HG02840 (cell line): ENCODE results near the gene CD96.
"Not testable (repeated sequence)": the region's sequence is repeated elsewhere in the genome, so short reads cannot be mapped to it uniquely, and the experiment has no call there.

Source experiments
- ATAC-seq: cut with Tn5 transposase; IDR thresholded peaks from one replicate; pipeline ENCODE4 v1.9.1; 2021; ENCODE audit warnings: mild to moderate bottlenecking, moderate library complexity, moderate number of reproducible peaks; ENCODE audit not compliant: unreplicated experiment, low FRiP score

Gene CD96

DNA sequence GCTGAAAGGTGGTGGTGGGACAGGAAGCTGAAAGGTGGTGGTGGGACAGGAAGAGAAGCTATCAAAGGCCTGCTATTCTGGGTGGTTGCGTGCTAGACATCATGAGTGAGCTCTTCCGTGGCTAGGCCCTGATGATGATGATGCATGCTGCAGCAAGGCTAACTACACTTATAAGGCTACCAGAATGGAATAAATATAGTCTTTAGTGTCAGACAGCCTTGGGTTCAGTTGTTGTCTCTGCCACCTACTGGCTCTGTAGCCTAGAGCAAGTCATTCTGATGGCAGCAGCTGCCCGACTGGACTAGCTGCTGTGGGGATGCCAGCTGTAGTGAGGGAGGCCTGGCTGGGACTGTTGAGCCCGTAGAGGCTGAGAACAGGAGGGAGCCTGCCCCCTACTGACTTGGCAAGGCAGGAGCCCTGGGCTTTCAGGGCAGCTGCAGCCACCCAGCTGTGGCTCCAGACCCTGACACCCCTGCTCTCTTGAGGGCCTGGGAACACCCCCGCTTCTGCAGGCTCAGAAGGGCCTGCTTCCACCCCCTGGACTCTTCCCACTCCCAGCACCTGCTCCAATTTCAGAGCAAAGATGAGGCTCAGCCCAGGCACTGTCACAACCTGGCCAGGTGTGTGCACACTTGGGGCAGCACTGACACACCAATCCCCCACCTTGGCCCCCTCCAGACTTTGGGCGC, 74.6 kb downstream of the CD96 start:
- peak; percentile 67 for ATAC-seq

DNA sequence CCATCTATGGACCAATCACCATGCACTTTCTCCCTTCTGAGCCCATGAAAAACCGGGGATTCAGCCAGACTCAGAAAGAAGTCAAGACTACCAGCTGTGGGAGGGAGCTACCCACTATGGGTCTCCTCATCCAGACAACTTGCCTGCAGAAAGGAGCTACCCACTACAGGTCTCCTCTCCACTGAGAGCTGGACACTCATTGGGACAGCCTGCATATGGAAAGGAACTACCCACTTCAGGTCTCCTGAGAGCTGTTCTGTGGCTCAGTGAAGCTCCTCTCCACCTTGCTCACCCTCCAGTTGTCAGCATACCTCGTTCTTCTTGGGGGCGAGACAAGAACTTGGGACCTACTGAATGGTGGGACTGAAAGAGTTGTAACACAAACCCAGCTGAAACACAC, 75.4 kb downstream of the CD96 start:
- no peak for ATAC-seq

DNA sequence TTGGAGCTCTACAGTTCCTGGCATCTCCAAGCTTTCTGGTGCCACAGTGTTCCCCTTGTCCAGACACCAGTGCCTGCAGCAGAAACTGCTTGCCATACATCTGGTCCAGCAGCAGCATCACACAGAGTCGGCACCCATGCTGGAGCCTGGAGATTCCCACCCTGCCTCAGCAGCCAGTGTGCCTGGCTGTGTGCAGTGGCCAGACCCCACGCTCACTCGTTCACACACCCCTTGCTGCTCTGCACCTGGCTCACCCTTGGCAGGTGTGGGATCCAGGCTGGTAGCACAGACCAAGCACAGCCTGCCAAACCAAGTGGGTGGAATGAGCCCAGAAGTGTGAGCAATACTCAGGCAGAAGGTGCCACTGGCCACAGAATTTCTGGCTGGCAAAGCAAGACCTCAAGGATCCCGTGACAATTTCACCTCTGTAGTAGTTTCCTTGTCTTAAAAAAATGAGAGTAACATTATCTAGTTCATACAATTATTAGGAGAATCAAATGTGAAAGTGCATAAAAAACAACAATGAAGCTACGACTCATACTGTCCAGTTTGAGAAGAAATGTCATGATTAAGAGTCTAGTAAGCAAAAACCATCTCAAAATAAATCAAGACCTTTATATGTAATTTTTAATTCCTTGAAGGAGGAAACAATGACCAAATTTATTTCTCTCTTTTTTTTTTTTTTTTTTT, 76.1 kb downstream of the CD96 start:
- no peak for ATAC-seq

DNA sequence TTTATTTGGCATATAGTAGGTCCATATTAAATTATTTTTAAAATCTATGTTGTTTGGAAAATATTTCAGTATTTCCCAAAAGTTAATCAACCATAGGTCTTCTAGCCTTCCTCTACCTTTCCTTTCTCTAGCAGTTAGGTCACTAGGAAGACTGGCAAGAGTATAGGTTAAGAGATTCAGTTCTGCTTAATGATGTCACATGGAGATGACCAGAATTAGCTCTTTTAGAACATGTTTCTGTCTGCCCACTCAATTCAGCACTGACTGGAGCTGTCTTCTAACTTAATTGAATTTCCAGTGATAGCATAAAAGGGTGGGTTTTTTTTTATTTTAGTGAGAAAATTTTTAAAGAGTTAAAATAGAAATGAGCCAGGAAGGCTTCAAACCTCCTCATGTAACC, 76.9 kb downstream of the CD96 start:
- no peak for ATAC-seq

DNA sequence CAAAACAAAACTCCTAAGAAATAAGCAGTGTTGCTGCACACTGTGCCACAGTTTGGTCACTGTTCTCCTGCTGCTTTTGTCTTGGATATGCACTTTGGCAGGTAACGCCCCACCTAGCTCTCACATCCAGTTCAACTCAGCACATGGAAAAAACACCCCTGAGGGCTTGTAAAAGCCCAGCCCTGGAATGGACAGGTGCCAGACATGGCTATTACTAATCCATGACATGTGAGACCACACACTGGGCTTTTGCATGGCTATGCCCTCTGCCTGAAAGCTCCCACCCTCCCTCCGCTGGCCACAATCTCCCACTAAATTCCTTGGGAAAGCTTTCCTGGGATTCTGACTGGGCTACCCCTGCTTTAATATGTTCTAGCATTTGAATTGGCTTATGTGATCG, 77.8 kb downstream of the CD96 start:
- no peak for ATAC-seq

DNA sequence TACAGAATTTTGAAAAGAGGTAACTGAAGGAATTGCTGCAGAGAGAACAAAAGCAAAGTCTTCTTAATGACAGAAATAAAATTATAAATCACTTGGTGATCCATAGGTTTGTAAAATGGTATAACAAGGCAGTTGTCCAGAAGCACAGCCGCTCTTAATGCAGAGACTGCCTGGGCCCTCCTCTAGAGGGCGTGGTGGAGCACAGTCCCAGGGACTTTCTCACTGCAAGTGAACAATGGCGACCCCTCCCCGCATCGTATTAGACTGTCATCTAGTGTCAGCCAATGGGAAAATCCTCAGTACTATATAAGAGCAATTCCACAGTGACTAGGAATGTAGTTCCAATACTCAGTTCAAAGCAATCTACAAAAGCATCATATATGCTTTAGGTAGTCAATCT, 79.5 kb downstream of the CD96 start:
- no peak for ATAC-seq

DNA sequence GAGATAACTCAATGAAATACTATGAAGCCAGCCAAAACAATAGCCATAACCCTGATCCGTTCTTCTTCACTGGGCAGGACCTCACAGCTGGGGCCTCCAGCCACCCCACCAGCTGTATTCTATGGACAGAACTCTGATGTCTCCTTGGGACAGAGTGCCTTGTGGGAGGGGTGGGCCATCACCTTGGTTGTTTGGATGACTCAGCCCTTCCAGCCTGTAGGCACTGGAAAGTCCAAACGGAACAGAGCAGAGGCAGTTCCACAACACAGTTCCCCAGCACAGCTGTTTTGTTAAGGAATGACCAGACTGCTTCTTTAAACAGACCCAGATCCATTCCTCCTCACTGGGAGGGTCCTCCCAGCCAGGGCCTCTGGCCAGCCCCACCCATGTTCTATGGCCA, 85.1 kb downstream of the CD96 start:
- no peak for ATAC-seq

DNA sequence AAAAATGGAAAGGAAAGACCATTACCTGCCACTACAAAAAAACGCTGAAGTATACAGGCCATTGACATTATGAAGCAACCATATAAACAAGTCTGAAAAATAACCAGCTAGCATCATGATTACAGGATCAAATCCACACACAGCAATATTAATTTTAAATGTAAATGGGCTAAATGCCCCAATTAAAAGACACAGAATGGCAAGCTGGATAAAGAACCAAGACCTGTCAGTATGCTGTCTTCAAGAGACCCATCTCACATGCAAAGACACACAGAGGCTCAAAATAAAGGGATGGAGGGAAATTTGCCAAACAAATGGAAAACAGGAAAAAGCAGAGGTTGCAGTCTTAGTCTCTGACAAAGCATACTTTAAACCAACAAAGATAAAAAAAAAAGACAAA, 87.0 kb downstream of the CD96 start:
- ATAC-seq, result not testable (repeated sequence)

DNA sequence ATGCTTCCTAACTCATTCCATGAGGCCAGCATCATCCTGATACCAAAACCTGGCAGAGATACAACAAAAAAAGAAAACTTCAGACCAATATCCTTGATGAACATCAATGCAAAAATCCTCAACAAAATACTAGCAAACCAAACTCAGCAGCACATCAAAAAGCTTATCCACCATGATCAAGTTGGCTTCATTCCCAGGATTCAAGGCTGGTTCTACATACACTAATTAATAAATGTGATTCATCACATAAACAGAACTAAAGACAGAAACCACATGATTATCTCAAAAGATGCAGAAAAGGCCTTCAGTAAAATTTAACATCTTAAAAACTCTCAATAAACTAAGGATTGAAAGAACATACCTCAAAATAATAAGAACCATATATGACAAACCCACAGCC, 88.6 kb downstream of the CD96 start:
- not testable (repeated sequence) for ATAC-seq

DNA sequence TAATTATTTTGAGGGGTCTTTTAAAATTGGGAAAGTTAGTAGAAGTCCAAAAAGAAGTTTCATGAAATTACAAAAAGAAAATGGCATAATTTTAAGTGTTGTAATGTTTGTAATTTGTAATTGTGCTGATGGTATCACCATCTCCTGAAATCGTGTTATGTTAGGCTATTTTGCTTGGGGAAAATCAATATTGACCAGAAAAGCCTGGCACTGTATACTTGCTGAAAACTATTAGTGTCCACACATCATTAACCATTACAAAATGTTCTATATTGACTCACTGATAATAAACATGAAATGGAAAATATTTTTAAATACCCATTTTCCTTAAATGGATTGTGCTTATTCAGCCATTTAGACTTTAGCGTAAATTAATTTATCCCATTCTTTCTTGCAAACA, 93.4 kb downstream of the CD96 start:
- no peak for ATAC-seq

DNA sequence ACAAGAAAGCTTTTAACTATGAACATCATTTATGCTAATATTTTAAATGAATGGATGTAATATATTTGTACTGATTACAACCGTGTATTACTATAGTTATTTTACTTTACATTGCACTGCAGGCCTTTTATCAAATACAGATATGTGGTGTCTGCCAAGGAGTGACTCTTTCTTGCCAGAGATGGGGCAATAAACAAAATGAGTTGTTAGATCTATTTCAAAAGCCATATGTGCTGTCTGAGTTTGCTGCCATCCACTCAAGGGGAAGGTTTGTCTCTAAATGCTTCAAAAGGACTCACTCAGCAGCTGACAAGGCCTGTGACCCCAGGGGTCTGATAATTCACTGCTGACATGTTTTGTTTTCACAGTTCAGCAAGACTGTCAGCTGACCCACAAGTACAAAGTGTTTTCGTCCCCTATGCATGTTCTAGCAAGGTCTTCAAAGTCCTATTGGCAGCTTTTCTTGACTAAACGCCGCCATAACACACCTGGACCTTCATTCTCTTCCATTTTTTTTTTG, 94.4 kb downstream of the CD96 start:
- ATAC-seq, result no peak

DNA sequence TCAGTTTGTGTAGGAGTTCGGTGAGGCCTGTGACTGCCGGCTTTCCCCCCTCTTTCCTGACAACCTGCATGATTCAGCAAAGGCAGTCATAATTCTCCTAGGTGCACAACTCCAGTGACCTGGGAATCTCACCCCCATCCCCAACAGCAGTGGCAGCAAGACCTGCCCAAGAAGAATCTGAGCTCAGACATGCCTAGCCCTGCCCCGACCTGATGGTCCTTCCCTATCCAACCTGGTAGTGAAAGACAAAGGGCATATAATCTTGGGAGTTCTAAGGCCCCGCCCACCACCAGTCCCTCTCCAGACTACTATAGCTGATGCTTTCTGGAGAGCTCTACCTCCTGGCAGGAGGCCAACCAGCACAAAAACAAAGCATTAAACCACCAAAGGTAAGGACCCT, 97.3 kb downstream of the CD96 start:
- no peak for ATAC-seq

DNA sequence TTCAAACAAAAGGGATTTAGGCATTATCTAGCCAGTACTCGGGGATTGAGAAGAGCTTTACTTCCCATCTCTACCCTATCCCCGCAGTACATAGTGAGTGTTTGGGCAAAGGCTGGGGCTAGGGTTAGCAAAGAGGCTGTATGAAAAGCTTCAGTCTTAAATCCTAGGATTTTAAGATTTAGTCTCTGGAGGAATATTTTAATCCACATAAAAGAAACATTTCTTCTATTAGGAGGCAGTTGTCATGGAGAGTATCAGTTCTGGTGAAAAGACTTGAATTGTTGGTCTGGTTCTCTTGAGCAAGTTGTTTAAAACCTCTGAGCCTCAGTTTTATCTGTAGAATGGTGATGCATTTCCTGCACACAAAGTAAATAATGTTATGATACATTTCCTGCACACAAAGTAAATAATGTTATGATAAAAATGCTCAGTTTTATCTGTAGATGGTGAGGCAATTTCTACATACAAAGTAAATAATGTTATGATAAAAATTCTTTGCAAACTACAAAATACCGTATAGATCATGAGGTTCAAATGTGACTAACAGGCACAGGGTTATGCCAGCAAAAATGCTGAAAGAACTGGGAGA, 107.1 kb downstream of the CD96 start:
- no peak for ATAC-seq

DNA sequence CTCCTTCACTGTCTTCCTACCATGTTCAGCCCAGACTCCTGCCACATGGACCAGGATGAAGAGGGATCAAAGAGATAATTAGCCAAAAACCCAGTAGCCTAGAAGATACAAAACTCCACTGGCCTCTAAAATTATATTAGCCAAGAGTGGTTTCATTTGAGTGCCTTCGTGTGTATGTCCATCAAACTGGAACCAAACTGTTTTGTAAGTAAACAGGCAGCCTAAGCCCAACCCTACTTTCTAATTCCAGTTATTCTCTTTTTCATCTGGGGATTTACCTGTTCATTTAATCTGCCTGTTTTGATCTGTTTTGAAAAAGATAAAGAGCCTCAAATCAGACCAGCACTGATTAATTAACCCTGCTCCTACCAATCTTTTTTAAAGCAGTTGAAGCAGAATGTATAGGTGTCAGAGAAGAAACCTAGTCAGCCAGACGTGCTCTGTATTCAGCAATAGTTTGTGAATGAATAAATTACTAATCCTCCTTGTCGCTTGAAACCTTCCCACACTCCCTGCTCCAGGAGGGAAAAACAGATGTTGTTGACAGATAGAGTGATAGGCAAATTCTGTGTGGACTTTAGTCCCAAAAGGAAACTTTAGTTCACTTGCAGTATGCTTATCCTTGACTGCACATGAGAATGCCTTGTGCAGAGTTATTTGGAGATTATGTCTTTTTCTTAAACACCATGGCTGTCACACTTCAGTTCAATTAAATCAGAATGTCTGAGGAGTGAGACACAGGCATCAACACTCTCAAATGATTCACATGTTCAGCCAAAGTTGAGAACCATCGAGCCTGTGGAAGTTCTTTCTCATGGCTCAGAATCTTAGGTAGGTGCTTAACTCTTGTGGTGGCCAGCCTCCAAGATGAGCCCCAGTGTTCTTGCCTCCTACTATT, 108.6 kb downstream of the CD96 start:
- no peak for ATAC-seq

DNA sequence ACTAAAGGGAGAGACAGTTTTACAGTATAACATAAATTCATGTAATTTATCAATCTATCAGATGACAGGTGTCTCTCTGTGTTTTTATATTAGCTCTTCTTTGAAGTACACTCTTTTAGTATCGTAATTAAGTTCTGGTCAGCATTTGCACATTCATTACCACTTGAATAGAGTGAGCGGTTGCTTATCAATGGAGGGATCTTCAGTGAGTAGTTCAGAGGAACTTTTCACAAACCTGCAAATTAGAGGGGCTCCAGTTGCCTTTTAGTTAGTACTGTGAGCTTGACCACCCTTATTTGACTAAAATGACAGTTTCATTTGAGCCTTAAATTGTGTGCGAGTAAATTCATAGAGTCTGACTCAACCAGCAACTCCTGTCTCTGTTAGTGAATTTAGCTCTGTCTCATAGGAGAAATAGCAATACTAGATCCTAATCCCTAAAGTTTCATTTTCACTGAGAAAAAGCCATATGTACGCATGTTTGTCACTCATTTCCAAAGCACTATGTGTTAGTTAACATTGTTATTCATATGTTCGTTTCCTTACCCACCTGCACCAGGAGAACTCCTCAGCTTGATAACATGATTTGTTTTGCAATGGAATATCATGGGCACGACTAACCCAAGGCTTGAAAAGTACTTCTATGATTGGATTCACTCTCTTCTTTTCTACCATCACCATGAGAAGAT, 110.6 kb downstream of the CD96 start:
- no peak for ATAC-seq

DNA sequence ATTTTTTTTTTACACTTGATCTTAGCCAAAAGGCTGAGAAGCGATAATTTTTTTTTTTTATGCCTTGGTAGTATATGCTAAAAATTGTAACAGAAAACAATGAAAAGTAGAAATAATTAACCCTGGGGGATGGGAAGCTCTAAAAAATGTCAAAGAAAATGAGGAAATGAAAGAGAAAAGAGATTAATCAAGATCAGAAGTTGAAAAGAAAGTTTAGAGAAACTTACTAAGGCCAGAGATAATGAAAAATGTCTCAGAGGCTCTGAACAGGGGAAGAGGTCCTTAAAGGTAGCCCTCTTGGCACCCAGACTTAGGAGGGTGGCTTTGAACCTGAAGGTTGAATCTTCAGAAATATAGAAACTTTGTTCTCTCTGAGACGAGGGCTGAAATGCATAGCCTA, 111.8 kb downstream of the CD96 start:
- ATAC-seq, result no peak

DNA sequence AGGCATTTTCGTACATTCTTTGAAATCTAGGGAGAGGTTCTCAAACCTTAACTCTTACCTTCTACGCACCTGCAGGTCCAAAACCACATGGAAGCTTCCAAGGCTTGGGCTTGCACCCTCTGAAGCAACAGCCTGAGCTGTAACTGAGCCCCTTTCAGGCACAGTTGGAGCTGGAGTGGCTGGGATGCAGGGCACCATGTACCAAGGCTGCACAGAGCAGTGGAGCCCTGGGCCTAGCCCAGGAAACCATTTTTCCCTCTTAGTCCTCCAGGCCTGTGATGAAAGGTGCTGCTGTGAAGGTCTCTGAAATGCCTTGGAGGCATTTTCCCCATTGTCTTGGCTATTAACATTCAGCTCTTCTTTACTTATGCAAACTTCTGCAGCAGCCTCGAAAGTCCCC, 120.0 kb downstream of the CD96 start:
- ATAC-seq, result no peak

DNA sequence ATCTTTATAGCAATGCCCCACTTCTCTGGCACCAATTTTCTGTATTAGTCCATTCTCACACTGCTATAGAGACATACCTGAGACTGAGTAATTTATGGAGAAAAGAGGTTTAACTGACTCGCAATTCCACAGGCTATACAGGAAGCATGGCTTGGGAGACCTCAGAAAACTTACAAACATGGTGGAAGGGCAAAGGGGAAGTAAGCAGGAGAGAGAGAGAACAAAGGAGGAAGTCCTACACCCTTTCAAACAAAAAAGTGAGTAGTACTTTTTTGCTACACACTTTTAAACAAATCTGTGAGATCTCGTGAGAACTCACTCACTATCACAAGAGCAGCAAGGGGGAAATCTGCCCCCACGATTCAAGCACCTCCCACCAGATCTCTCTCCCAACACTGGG, 120.9 kb downstream of the CD96 start:
- no peak for ATAC-seq

DNA sequence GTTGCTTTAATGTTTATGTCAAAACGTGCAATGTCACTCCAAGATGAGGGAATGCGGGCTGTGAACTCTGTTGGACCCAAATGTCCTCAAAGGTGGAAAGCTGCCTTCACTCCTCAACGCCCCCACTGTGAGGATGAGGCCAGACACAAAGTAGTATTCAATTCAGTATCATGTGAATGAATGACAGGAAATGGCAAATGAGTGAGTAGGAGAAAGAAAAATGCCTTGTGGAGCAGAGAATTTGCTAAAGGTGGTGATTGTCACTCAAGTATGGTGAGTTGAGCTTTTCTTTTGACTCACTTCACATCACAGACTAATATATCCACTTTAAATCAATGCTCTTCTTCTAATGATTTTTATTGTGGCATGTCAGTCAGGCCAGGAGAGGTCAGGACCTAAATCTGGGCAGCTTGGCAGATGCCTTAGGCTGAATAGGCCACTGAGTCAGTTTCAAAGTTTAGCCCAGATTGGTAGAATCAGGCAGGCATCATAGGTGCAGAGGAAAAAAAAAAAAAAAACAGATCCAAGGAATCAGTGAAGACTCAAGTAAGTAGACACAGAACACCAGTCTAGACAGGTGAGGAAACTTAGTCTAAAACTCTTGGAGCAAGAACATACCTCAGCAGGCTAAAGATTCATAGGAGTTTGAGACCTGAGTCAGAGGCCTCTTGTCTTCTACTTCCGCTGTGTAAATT, 124.2 kb downstream of the CD96 start:
- ATAC-seq, result no peak

DNA sequence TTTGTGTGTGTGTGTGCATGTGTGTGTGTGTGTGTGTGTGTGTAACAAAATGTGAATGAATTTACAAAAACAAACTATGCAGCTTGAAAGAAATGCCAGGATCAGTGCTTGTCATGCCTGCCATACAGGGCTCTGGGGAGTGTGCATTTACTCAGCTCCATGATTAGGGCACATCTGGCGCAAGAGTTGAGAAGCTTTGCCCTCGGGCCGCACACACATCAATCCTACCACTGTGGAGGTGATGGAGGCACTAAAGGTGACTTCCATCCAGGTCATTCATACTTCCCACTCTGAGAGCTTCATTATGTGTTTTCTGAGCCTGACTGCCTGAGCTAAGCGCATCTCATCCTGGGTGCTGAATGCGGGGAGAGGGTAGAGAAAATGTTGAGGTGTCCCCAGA, 125.2 kb downstream of the CD96 start:
- no peak for ATAC-seq
